ENCODE data around the gene SLC43A1.
"Not testable (repeated sequence)": the region's sequence is repeated elsewhere in the genome, so short reads cannot be mapped to it uniquely, and the experiment has no call there.

Gene SLC43A1

DNA sequence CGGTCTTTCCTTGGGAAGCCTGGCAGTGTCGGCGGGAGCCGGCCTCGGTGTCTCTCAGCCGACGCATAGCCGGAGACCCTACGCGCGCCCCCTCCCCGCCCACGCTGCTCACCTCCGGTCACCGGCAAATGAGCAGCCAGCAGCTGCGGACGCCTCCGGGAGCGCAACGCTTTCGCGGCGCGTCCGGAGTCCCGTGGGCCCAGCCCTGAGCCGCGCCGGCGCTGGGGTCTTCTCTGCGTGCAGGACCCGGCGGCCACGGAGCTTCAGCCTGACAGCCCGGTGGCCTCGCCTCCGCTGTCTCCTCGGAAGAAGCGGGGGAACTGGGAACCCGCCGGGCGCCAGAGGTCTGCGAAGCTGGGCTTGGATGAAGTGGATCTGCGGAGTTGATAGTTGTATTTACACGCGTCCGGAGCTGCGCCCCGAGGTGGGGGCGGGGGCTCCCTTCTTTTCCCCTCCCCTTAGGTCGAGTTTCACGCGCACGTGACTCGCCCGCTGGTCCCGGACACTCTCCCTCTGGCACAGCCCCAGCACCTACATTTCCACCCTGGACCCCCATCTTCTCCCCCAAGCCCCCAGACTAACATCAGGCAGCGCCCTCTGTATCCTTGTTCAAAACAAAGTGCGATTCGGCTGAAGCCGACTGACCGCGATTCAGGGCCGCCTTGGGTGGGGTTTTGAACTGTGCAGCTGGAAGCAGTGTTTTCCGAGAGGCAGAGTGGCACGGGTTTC is at the start of gene SLC43A1:
SLC43A1 (minus strand) TSS at position 371 of the 729 bp plus-strand sequence. CDS start 1,591 bp downstream, outside the sequence.
- DNase-seq (ENCODE audit: low spot score), result peak; percentile 87

DNA sequence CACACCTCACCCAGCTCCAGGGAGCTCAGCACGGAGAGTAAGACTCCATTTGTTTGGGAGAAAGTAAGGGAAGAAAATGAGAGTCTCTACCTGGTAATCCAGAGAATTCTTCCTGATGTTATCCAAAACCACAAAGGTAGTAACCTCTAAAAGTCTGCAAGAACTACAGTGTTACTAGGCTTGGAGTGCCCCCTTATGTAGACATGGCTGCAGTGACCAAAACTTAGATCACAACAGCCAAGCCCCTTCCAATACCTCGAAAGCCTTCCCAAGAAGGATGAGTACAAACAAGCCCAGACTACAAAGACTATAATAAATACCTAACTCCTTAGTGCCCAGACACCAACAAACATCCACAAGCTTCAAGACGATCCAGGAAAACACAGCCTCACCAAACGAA is 47.1 kb upstream of the SLC43A1 start:
- no peak for DNase-seq (ENCODE audit: low spot score)

DNA sequence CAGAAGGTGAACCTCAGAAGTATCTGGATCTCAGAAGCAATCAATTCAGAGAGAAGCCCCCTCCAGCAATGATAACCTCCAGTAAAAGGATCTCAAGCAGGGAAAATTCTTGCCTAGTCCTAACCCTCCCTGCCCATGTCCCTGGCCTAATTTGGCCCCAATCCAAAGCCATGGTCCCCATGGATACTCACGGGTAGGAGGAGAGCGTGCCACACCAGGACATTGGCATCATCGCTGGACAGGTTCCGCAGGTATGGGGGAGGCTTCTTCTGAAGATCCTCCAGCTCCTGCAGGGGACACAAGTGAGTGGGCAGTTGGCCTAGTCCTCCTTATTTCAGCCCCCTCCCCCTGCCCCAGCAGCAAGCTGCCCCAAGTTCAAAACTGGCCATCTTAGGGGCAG is 44.6 kb upstream of the SLC43A1 start:
- no peak for DNase-seq (ENCODE audit: low spot score)

DNA sequence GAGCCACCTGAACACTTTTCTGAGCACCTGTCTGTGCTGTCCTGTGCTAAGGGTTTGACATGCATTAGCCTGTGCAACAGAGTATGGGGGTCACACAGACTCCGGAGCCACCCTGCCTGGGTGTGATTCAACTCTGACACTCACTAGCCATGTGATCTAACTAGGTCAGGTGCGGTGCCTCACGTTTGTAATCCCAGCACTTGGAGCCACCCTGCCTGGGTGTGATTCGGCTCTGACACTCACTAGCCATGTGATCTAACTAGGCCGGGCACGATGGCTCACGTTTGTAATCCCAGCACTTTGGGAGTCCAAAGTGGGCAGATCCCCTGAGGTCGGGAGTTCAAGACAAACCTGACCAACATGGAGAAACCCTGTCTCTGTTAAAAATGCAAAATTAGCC is 40.5 kb upstream of the SLC43A1 start:
- no peak for DNase-seq (ENCODE audit: low spot score)

DNA sequence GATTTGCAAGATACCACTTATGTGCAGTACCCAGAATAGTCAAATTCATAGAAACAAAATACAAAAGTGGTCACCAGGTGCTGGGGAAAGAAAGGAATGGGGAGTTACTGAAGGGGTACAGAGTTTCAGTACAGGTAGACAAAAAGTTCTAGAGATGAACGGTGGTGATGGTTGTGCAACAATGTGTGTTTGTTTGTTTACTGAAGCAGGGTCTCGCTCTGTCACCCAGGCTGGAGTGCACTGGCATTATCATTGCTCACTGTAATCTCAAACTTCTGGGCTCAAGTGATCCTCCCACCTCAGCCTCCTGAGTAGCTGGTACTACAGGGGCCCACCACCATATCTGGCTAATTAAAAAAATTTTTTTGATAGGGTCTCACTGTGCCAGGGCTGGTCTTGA is 39.9 kb upstream of the SLC43A1 start:
- DNase-seq (ENCODE audit: low spot score), result no peak

DNA sequence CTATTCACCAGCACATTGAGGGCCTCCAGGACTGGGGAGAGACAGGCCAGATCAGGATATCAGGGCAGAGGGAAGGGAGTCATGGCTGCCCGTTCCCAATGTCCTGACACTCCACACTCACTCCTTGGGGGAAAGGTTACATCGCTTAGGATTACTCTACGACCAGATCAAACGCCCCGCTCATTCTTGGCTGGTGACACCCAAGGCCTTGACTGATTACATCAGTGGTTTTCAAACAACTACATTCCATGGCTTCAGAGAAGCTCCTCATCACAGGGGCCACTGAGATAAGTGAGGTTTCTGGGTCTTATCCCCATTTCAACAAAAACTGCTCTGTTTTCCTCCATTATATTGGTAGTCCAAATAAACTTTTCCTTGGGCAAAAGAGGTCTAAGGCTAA is 37.0 kb upstream of the SLC43A1 start:
- DNase-seq (ENCODE audit: low spot score), result no peak

DNA sequence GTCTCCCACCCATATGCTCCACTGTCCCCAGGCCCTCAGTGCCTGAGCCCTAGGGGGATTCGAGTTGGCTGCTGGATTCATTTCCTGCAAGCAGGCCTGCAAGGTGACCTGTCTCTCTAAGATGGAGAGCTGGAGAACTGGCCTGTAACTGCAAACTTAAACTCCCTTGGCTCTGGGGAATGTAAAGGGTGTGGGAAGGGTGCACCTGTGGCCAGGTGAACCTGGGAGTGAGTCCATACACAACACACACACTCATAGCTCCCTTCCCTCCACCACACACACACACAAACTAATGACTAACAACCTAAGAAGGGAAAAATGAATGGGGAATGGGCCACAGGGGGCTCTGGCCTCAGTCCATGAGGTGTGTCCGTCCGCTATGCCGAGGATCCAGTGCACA is 36.4 kb upstream of the SLC43A1 start:
- no peak for DNase-seq (ENCODE audit: low spot score)

DNA sequence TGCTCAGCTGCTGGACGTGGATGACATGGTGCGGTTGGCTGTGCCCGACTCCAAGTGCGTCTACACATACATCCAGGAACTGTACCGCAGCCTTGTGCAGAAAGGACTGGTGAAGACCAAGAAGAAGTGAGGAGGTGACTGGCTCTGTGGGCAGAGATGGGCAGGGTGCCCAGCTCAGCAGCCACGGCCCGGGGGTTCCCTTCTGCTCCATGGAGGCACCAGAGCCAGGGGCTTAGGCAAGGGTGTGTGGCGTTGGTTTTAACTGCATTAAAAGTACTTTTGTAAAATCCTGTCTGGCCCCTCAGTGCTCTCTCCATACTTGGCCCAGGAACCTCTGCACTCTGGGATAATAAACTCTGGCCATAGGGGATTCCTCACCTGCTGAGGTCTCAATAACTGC is 34.5 kb upstream of the SLC43A1 start:
- no peak for DNase-seq (ENCODE audit: low spot score)

DNA sequence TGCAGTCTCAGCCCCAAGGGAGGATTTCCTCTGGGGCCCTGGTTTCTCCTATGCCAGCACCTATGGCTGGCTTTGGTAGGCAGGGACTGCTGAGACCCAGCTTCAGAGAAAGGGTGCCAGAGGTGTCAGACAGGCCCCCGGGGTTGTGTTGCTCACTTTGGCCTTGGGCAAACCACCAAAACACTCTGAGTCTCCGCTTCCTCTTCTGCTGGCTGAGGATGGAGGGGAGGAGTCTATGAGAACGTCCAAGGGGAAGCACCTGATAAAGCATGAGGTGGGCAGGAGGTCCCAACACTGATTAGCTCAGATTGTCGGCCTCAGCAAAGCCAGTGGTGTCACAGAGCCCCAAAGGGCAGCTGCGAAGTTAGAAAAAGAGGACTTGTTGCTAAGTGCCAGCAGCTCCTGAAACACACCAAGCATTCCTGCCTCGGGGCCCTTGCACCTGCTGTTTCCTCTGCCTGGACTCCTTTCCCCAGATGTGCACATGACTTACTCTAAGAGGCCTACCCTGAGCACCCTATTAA is 32.4 kb upstream of the SLC43A1 start:
- no peak for DNase-seq (ENCODE audit: low spot score)

DNA sequence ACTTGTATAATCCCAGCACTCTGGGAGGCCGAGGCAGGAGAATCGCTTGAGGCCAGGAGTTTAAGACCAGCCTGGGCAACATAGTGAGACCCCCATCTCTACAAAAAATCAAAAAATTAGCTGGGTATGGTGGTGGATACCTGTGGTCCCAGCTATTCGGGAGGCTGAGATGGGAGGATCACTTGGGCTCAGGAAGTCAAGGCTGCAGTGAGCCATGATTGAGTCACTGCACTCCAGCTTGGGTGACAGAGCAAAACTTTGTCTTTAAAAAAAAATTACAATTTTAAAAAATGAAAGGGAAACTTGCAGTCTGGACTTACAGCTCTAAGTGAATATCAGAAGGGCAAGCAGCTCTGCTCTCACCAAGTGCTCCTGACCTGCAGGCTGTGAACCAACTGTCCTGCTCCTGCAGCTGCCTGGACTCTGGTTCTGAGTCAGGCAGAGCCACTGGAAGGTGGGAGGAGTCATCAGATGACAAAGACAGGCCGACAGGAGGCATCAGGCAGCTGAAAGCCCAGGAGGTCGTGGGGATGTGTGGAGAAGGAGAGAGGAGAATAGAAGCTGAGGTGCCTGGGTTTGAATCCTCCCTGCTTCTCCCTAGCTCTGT is 31.5 kb upstream of the SLC43A1 start:
- DNase-seq (ENCODE audit: low spot score), result peak; percentile 76

DNA sequence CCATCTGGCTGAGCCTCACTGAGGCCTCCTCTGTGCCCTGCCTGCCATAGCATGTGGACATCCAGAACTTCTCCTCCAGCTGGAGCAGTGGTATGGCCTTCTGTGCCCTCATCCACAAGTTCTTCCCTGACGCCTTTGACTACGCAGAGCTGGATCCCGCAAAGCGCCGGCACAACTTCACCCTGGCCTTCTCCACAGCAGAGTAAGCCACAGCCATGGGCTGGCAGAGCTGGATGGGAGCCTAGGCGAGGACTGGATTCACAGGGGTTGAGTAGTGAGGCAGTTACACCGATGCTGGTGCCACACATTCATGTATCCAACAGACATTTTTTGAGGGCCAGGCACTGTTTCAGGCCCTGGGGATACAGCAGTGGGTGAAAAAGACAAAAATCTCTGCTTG is 30.9 kb upstream of the SLC43A1 start:
- no peak for DNase-seq (ENCODE audit: low spot score)

DNA sequence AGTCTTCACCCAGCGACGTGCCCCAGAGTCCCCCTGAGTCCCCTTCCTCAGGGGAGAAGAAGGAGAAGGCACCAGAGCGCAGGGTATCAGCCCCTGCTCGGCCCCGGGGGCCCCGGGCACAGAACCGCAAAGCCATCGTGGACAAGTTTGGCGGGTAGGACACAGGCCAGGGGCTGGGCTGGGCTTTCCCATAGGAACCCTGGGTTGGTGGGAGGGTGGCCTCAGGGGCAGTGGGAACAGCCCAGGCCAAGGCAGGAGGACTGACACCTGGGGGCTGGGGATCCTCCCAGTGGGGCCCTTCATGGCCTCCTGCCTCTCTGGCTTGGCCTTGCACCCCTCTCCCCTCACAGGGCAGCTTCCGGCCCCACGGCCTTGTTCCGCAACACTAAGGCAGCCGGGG is 30.4 kb upstream of the SLC43A1 start:
- no peak for DNase-seq (ENCODE audit: low spot score)

DNA sequence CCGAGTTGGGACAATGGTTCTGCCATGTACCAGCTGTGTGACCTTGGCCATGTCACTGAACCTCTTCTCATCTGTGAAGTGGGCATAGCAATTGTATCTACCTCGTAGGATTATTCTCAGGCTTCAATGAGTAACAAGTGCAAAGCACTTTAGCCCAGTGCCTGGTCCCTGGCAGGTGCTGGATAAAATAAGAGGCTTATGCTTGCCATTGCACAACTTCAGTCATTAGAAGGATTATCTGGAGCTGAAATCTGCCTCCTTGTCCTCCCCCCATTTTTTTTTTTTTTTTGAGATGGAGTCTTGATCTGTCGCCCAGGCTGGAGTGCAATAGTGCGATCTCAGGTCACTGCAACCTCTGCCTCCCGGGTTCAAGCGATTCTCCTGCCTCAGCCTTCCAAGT is 29.1 kb upstream of the SLC43A1 start:
- no peak for DNase-seq (ENCODE audit: low spot score)

DNA sequence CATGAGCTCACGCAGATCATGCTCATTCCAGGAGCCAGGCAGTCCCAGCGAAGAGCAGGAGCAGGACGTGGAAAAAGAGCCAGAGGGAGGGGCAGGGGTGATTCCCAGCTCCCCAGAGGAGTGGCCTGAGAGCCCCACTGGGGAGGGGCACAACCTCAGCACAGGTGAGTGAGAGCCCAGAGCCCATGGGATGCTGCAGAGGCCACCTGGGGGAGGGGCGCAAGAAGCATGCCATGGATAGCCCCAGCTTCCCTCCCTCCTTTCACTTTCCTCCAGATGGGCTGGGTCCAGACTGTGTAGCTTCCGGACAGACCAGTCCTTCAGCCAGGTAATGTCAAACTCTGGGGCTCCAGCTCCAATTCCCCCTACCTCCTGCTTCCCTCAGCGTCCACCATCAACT is 28.1 kb upstream of the SLC43A1 start:
- no peak for DNase-seq (ENCODE audit: low spot score)

DNA sequence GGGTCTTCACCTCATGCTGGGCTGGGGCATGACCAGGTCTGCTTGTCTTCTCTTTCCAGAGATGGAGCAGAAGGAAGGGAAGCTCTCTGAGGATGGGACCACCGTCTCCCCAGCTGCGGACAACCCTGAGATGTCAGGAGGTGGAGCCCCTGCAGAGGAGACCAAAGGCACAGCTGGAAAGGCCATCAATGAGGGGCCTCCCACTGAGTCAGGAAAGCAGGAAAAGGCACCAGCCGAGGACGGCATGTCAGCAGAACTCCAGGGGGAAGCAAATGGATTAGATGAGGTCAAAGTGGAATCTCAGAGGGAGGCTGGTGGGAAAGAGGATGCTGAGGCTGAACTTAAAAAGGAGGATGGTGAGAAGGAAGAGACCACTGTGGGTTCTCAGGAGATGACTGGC is 27.1 kb upstream of the SLC43A1 start:
- DNase-seq (ENCODE audit: low spot score), result no peak

DNA sequence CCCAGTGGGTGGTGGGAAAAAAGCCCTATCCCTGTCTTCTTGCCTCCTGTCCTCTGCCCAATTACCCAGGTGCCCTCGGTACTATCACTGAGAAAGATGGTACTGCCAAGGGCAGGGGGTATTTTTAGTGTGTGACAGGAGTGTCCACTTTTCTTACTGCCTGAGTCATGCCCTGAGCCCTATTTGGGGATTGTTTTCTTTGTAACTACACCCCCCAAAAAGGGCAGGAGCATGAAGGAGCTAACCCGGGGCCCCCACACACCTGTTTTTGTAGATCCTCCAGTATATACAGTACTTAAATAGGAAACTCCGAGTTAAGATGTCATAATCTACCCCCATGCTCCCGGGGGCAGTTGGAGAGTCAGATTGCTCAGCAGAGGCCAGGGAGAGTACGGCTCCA is 25.7 kb upstream of the SLC43A1 start:
- no peak for DNase-seq (ENCODE audit: low spot score)

DNA sequence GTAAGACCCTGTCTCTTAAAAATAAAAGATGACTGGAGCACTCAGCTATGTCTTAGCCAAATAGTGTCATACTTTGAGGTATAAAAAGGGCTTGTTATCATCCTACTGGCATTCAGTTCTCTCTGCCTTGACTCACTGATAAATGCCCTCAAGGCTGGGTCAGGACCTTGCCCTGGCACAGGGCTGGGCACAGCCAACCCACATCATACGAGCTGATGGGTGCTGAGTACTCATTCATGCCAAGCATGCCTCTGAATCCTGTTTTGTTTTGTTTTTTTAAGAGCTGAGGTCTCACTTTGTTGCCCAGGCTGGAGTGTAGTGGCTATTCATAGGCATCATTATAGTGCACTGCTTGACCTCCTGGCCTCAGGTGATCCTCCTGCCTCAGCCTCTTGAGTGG is 23.8 kb upstream of the SLC43A1 start:
- no peak for DNase-seq (ENCODE audit: low spot score)

DNA sequence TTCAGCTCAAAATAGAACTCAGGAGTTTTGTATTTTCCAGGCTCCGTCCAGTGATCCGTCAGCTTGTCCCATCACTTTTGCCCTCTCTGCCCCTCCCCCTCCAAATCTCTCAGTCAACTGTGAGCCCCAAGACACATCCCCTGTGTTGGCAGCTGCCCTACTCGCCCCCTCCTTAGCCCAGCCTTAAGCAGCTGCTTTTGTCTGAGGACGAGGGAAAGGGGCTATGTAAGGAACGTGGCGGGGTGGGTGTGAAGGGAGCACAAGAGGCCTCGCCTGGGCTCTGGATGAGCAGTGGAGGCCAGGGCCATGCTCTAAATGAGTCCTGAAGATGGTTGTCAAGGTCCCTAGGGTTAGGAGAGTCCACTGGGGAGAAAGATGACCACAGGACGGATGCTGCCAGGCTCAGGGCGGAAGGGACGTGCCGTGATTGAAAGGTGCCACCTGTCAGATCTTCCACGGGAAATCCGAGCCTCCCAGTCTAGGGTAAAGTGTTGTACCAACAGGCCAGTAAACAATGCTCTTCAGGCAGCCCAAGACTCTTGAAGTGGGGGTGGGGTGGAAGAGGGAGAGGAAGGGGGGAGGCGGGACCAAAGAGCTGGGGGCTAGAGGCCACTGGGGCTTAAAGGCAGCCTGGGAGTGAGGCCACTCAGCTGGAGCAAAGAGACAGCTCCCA is 21.6 kb upstream of the SLC43A1 start, which contains the start of gene SMTNL1:
SMTNL1 (plus strand) TSS at position 649 of the 673 bp plus-strand sequence. CDS start 5,048 bp downstream, outside the sequence.
- no peak for DNase-seq (ENCODE audit: low spot score)

DNA sequence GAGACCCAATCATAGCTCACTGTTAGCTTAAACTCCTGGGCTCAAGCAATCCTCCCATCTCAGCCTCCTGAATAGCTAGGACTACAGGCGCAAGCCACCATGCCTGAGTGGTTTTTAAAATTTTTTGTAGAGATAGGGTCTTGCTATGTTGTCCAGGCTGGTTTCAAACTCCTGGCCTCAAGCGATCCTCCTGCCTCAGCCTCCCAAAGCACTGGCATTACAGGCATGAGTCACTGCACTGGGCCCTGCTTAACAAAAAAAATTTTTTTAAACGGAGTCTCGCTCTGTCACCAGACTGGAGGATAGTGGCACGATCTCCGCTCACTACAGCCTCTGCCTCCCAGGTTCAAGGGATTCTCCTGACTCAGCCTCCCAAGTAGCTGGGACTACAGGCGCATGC is 18.9 kb upstream of the SLC43A1 start:
- not testable (repeated sequence) for DNase-seq (ENCODE audit: low spot score)

DNA sequence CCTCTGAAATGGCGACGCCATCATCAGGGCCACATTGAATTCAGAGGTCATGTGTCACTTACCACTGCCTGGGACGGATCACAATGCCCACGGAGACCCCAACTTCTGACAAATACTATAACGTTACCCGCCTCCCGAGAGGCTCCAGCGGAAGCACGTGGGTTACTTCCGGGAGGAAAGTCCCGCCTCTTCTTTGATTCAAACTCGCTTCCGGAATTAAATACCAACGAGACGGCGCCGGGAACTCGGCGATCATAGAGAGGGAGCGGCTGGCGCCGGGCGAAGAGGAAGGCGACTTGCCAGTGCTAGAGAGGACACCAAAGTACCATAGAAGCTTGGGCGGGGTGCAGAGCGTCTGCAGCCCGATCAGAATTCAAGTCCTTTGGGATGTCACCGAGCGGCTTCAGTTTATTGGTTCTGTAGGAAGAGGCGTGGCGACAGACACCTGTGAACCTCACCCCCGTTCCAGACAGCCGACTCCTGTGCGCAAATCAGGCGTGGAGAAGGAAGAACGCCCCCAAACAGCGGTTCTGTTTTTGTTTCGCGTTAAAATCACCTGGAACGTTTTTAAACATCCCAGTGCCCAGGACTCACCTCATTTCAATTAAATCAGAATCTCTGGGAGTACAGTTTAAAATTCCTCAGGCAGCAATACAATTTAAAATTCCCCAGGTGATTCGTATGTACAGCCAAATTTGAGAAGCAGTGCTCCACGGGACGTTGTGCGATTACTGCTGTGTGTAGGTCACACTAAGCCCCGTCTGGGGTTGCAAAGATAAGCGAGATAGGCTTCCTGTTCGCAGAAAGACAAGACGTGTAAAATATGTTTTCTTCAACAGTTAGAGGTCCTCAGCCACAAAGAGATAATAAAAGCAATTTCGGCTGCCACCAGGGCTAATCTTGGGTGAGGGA is 15.3 kb upstream of the SLC43A1 start, which contains the start of gene TIMM10:
TIMM10 (minus strand) TSS at position 159 of the 912 bp plus-strand sequence. CDS start 565 bp downstream, outside the sequence.
- DNase-seq (ENCODE audit: low spot score), result peak; percentile 90

DNA sequence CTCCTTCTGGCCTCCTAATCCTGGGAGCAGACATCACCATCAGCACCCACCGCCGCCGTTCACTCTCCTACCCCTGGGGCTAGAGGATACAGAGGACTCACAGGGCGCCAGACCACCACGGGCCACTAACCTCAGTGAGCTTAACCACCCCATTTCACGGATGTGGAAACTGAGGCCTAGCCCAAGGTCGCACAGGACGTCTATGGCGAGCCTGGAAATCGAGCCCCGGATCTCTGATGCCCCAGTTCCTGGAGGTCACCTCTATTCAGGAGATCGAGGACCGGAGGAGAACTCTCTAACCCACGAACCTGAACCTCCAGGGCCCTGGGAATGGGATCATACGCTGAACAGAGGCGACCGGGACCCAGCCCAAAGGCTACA is 14.7 kb upstream of the SLC43A1 start:
- DNase-seq (ENCODE audit: low spot score), result no peak

DNA sequence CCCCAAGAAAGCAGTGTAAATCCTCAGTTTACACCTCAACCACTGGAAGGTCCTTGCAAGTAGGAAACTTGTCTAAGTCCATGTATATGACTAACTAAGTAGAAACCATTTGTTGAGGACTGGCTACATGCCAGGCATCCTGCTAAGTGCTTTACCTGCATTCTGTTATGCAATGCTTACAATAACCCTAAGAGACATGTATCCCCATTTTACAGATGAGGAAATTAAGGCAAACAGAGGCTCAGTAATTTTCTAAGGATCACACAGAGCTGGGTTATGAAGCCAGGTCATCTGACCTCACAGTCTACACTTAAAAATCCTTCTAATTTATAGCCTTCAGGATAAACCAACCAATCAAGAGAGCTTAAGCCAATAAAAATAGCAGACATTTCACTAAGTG is 13.5 kb upstream of the SLC43A1 start:
- DNase-seq (ENCODE audit: low spot score), result no peak

Data from AG08396 (cell line).